ENCODE results near the gene CCDC150.
A peak's percentile ranks its signal among the peaks of the same experiment; 100 is the strongest.

CCDC150 gene

DNA sequence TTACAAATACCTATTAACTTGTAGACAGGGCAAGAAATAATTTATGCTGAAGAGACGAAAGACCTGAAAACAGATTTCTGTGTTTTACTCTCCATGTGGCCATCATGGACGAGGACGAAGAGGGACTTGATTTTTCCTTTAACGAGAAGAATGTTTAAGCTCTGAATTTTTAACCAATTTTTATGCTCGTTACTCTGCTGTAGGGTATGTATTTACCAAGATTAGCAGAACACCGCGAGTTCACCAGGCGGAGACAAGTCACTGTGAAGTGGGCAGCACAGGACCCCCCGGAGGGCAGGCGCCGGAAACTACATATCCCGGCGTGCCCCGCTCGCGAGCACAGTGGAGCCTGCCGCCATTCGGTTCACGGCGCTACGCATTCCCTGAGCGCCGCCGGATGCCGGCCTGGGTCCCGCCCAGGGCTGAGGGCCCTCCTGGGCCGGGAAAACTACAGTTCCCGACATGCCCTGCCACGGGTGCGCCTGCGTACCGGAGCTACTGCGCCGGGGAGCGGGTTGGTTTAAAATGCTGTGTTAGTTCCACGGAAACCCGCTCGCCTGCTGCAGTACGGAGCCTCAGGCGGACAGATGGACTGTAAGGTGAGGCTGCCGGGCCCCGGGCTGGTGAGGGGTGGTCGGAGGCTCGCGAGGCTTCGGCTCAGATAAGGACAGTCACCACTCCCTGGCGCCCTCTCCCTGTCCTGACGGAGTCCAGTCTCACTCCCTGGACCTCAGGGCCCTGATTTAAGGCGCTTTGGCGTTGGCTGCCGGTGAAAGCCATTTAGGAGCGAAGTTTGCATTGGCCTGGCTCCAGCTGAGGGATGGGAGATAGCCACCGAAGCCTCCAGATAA is at the start of gene CCDC150:
Gene CCDC150 (plus strand): TSS at position 536 of the 851 bp plus-strand sequence. CDS start 52 bp downstream, at position 588.
- H3K36me3 ChIP-seq (ENCODE audit: control insufficient read depth, insufficient read depth, low read length), result no peaks in the 10 kb centered on the region; the same call in 1 of the 2 replicates
- peak within 1 kb of the TSS; percentile 84 for H3K9ac ChIP-seq (ENCODE audit: low read length)
- peak within 1 kb of the TSS; percentile 91 for H3K4me3 ChIP-seq (ENCODE audit: low read depth, low read length)
- H3K27ac ChIP-seq (ENCODE audit: low read depth, low read length), result no peak within 1 kb of the TSS
- no peaks in the 10 kb centered on the region for H3K9me3 ChIP-seq (ENCODE audit: control insufficient read depth, insufficient read depth, low read depth, low read length)
- no peaks in the 10 kb centered on the region for H3K27me3 ChIP-seq (ENCODE audit: control insufficient read depth, insufficient read depth, low read length)
- peaks cover 11% of the 10 kb centered on the region; the same call in 1 of the 2 replicates for H3K4me1 ChIP-seq (ENCODE audit: control insufficient read depth, insufficient read depth, low read length)

GRCh38 chr2:196590286-196590685 is 49.2 kb upstream of the CCDC150 start:
- H3K36me3 ChIP-seq (ENCODE audit: control insufficient read depth, insufficient read depth, low read length), result no peaks in the 10 kb centered on the region
- peaks cover 4% of the 10 kb centered on the region; the same call in 1 of the 2 replicates for H3K4me1 ChIP-seq (ENCODE audit: control insufficient read depth, insufficient read depth, low read length)
- H3K27ac ChIP-seq (ENCODE audit: low read depth, low read length), result no peak overlapping the region
- peaks cover 33% of the 10 kb centered on the region for H3K27me3 ChIP-seq (ENCODE audit: control insufficient read depth, insufficient read depth, low read length)
- no peaks in the 10 kb centered on the region for H3K9me3 ChIP-seq (ENCODE audit: control insufficient read depth, insufficient read depth, low read depth, low read length)
- H3K4me3 ChIP-seq (ENCODE audit: low read depth, low read length), result no peak overlapping the region
- H3K9ac ChIP-seq (ENCODE audit: low read length), result no peak overlapping the region

DNA sequence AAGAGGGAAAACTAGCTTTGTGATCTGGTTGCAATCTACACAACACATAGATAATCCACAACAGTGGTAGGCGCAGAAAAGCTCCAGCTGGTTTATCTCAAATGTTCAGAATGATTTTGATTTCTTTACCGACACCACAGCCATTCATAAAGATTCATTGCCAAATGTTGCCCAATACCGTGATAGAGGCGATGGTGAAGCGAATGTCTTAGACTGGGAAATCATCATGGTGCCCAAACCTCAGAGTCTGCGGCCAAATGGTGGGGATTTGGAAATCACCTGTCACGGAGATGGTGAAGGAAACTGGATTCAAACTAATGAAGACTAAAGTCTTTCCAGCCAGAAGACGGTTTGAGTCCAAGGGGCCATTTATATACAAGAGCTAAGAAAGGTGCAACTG is 48.5 kb upstream of the CCDC150 start:
- Histone ChIP-seq H3K4me3 (ENCODE audit: low read depth, low read length) (no peak overlapping the region), H3K9ac (ENCODE audit: low read length) (no peak overlapping the region), H3K9me3 (ENCODE audit: control insufficient read depth, insufficient read depth, low read depth, low read length) (no peaks in the 10 kb centered on the region), H3K36me3 (ENCODE audit: control insufficient read depth, insufficient read depth, low read length) (no peaks in the 10 kb centered on the region), H3K27me3 (ENCODE audit: control insufficient read depth, insufficient read depth, low read length) (peaks cover 39% of the 10 kb centered on the region), H3K4me1 (ENCODE audit: control insufficient read depth, insufficient read depth, low read length) (peaks cover 4% of the 10 kb centered on the region; the same call in 1 of the 2 replicates), H3K27ac (ENCODE audit: low read depth, low read length) (no peak overlapping the region)

GRCh38 chr2:196591621-196592022 is 47.9 kb upstream of the CCDC150 start:
- Histone ChIP-seq H3K4me3 (ENCODE audit: low read depth, low read length) (peak overlapping the region; percentile 59; the same call in 1 of the 2 replicates), H3K27me3 (ENCODE audit: control insufficient read depth, insufficient read depth, low read length) (peaks cover 44% of the 10 kb centered on the region), H3K36me3 (ENCODE audit: control insufficient read depth, insufficient read depth, low read length) (no peaks in the 10 kb centered on the region), H3K9me3 (ENCODE audit: control insufficient read depth, insufficient read depth, low read depth, low read length) (no peaks in the 10 kb centered on the region), H3K4me1 (ENCODE audit: control insufficient read depth, insufficient read depth, low read length) (peaks cover 4% of the 10 kb centered on the region; the same call in 1 of the 2 replicates), H3K9ac (ENCODE audit: low read length) (no peak overlapping the region), H3K27ac (ENCODE audit: low read depth, low read length) (no peak overlapping the region)

DNA sequence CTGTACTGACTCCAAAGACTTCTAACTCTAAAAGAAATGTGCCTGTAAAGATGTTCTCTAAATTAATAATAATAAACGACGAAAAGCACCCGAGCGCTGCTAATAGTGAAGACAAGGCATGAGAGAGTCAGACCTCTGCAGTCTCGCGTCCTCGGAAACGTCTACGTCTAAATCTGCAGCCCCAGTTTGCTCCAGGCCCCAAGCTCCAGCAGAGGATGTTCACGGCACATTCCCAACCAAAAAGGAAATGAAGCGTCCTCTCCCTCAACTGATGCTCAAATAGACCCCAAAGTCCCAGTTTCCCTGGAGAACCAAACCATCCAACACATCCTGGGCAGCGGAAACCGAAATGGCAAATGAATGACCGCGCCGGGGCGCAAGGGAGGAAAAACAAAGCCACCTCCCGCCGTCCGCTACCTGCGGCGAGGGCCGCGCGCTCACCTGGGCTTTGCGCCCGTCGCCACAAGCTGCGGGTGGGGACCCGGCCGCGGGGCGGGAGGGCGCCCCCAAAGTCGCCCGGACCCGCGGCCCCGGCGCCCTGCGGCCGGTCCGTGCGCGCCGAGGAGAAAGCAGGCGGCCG is 47.1 kb upstream of the CCDC150 start:
- H3K4me1 ChIP-seq (ENCODE audit: control insufficient read depth, insufficient read depth, low read length), result peaks cover 4% of the 10 kb centered on the region; the same call in 1 of the 2 replicates
- H3K9ac ChIP-seq (ENCODE audit: low read length), result peak overlapping the region; percentile 68
- peak overlapping the region; percentile 59 for H3K4me3 ChIP-seq (ENCODE audit: low read depth, low read length)
- no peak overlapping the region for H3K27ac ChIP-seq (ENCODE audit: low read depth, low read length)
- H3K9me3 ChIP-seq (ENCODE audit: control insufficient read depth, insufficient read depth, low read depth, low read length), result no peaks in the 10 kb centered on the region
- H3K36me3 ChIP-seq (ENCODE audit: control insufficient read depth, insufficient read depth, low read length), result no peaks in the 10 kb centered on the region
- H3K27me3 ChIP-seq (ENCODE audit: control insufficient read depth, insufficient read depth, low read length), result peaks cover 45% of the 10 kb centered on the region

- Histone ChIP-seq H3K4me1 (ENCODE audit: control insufficient read depth, insufficient read depth, low read length) (peaks cover 4% of the 10 kb centered on the region; the same call in 1 of the 2 replicates), H3K36me3 (ENCODE audit: control insufficient read depth, insufficient read depth, low read length) (no peaks in the 10 kb centered on the region), H3K9me3 (ENCODE audit: control insufficient read depth, insufficient read depth, low read depth, low read length) (no peaks in the 10 kb centered on the region), H3K27ac (ENCODE audit: low read depth, low read length) (no peak within 1 kb of the TSS), H3K9ac (ENCODE audit: low read length) (peak within 1 kb of the TSS; percentile 68), H3K27me3 (ENCODE audit: control insufficient read depth, insufficient read depth, low read length) (peaks cover 45% of the 10 kb centered on the region), H3K4me3 (ENCODE audit: low read depth, low read length) (peak within 1 kb of the TSS; percentile 59)
These were observed 46.3 kb upstream of the CCDC150 start, which contains the start of gene HECW2 for GRCh38 chr2:196592911-196593881. HECW2 (minus strand) TSS chr2:196593554.

DNA sequence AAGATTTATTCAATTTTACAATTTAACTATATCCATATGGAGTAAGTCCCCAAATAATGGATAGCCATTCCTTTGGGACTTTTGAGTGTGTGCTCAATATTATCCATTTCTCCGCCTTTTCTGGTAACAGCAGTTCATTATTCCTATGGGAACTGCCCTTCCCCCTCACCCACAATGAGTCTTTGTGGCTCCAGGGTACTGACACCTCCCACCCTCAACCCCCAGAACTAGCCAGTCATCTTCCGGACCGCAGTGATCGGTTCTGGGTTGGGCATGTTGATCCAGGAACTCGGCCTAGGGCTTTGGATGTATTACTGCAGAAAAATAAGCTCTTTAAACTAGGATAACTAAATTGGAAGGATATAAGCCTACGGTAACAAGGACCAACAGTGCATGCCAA is 45.4 kb upstream of the CCDC150 start:
- no peak overlapping the region for H3K9ac ChIP-seq (ENCODE audit: low read length)
- H3K27ac ChIP-seq (ENCODE audit: low read depth, low read length), result no peak overlapping the region

DNA sequence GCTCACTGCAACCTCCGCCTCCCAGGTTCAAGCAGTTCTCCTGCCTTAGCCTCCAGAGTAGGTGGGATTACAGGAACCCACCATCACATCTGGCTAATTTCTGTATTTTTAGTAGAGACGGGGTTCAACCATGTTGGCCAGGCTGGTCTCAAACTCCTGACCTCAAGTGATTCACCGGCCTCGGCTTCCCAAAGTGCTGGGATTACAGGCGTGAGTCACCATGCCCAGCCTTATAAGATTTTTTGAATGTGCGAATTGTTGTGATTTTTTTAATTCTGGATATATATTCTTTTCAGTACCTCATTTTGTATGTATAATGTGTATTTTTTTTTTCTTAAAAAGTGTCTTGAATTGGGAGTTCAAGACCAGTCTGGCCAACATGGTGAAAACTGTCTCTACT is 42.0 kb upstream of the CCDC150 start:
- Histone ChIP-seq H3K27ac (ENCODE audit: low read depth, low read length) (no peak overlapping the region), H3K9me3 (ENCODE audit: control insufficient read depth, insufficient read depth, low read depth, low read length) (no peaks in the 10 kb centered on the region), H3K4me1 (ENCODE audit: control insufficient read depth, insufficient read depth, low read length) (no peaks in the 10 kb centered on the region; the same call in 1 of the 2 replicates), H3K9ac (ENCODE audit: low read length) (no peak overlapping the region), H3K4me3 (ENCODE audit: low read depth, low read length) (no peak overlapping the region), H3K36me3 (ENCODE audit: control insufficient read depth, insufficient read depth, low read length) (no peaks in the 10 kb centered on the region), H3K27me3 (ENCODE audit: control insufficient read depth, insufficient read depth, low read length) (peaks cover 29% of the 10 kb centered on the region)

More for the DNA sequence above, 45.4 kb upstream of the CCDC150 start:
- peaks cover 45% of the 10 kb centered on the region for H3K27me3 ChIP-seq (ENCODE audit: control insufficient read depth, insufficient read depth, low read length)
- H3K4me3 ChIP-seq (ENCODE audit: low read depth, low read length), result no peak overlapping the region
- H3K4me1 ChIP-seq (ENCODE audit: control insufficient read depth, insufficient read depth, low read length), result peaks cover 4% of the 10 kb centered on the region; the same call in 1 of the 2 replicates
- H3K9me3 ChIP-seq (ENCODE audit: control insufficient read depth, insufficient read depth, low read depth, low read length), result no peaks in the 10 kb centered on the region
- H3K36me3 ChIP-seq (ENCODE audit: control insufficient read depth, insufficient read depth, low read length), result no peaks in the 10 kb centered on the region

DNA sequence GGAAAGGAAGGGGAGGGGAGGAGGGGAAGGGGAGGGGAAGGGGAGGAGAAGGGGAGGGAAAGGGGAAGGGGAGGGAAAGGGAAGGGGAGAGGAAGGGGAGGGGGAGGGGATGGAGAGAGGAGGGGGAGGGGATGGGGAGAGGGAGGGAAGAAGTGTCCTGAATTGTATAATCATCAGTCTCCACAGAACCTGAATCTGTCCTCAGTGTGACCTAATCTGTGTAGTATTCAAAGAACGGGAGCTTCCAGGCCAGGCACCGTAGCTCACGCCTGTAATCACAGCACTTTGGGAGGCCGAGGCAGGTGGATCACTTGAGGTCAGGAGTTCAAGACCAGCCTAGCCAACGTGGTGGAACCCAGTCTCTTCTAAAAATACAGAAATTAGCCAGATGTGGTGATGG is 41.1 kb upstream of the CCDC150 start:
- H3K9ac ChIP-seq (ENCODE audit: low read length), result no peak overlapping the region
- H3K4me3 ChIP-seq (ENCODE audit: low read depth, low read length), result no peak overlapping the region
- no peaks in the 10 kb centered on the region; the same call in 1 of the 2 replicates for H3K4me1 ChIP-seq (ENCODE audit: control insufficient read depth, insufficient read depth, low read length)
- H3K36me3 ChIP-seq (ENCODE audit: control insufficient read depth, insufficient read depth, low read length), result no peaks in the 10 kb centered on the region
- H3K27ac ChIP-seq (ENCODE audit: low read depth, low read length), result no peak overlapping the region
- H3K9me3 ChIP-seq (ENCODE audit: control insufficient read depth, insufficient read depth, low read depth, low read length), result no peaks in the 10 kb centered on the region
- H3K27me3 ChIP-seq (ENCODE audit: control insufficient read depth, insufficient read depth, low read length), result peaks cover 28% of the 10 kb centered on the region

GRCh38 chr2:196598846-196599245 is 40.7 kb upstream of the CCDC150 start:
- Histone ChIP-seq H3K27me3 (ENCODE audit: control insufficient read depth, insufficient read depth, low read length) (peaks cover 24% of the 10 kb centered on the region), H3K4me3 (ENCODE audit: low read depth, low read length) (no peak overlapping the region), H3K9ac (ENCODE audit: low read length) (no peak overlapping the region), H3K9me3 (ENCODE audit: control insufficient read depth, insufficient read depth, low read depth, low read length) (no peaks in the 10 kb centered on the region), H3K36me3 (ENCODE audit: control insufficient read depth, insufficient read depth, low read length) (no peaks in the 10 kb centered on the region), H3K4me1 (ENCODE audit: control insufficient read depth, insufficient read depth, low read length) (no peaks in the 10 kb centered on the region; the same call in 1 of the 2 replicates), H3K27ac (ENCODE audit: low read depth, low read length) (no peak overlapping the region)
